H1 (cell line): ENCODE measurements around the gene SMYD3. TPM values are rescaled to one million over a fixed set of nuclear protein-coding genes. Genes with fewer than 3 reads are reported as not detected.

Experiments used
- CTCF ChIA-PET: fragments of 300-600 bp; sonication (Branson Sonifier 250); formaldehyde crosslinking; loops from one replicate; lab custom pipeline; 2021; ENCODE audit not compliant: partially characterized antibody; lab: Charles Lee
- POLR2A ChIA-PET: fragments of 300-600 bp; sonication (Branson Sonifier 250); formaldehyde crosslinking; loops from one replicate; lab custom pipeline; 2021; ENCODE audit warnings: inconsistent platforms; ENCODE audit not compliant: partially characterized antibody; lab: Charles Lee
- DNase-seq, 2 experiments: peaks; one replicate each; pipeline versions ENCODE4 v3.0.0 to v3.0.0-alpha.2; 2010 to 2022; ENCODE audit warnings: low spot score in 2 of 2, low read depth in 1 of 2, mixed read lengths in 1 of 2
- FAIRE-seq: peaks from 2 replicates; lab custom pipeline; 2011; peaks lifted over from hg19 to GRCh38; lab: Jason Lieb, UNC
- H2AFZ ChIP-seq: 2 replicates; pipeline ENCODE4 v1.8.1; 2012; ENCODE audit warnings: low read length, inconsistent platforms
- H2AK5ac ChIP-seq: 2 replicates; pipeline ENCODE4 v1.6.1; 2013; ENCODE audit warnings: low read depth, low read length
- H2BK120ac ChIP-seq: replicated peaks from 2 replicates; pipeline ENCODE3; 2013; ENCODE audit warnings: low read depth, low read length, inconsistent platforms
- H2BK12ac ChIP-seq: 2 replicates; pipeline ENCODE4 v1.6.1; 2013; ENCODE audit warnings: low read depth, low read length
- H2BK15ac ChIP-seq: 2 replicates; pipeline ENCODE4 v1.6.1; 2013; ENCODE audit warnings: low read length
- H2BK20ac ChIP-seq: 2 replicates; pipeline ENCODE4 v1.6.1; 2013; ENCODE audit warnings: low read length
- H2BK5ac ChIP-seq: 2 replicates; pipeline ENCODE4 v1.6.1; 2013; ENCODE audit warnings: low read depth, low read length
- H3K14ac ChIP-seq: 2 replicates; pipeline ENCODE4 v1.6.1; 2013; ENCODE audit warnings: inconsistent platforms; ENCODE audit not compliant: insufficient read length
- H3K18ac ChIP-seq: 2 replicates; pipeline ENCODE4 v1.6.1; 2013; ENCODE audit warnings: low read length; ENCODE audit errors: extremely low read depth
- H3K23ac ChIP-seq: 2 replicates; pipeline ENCODE4 v1.6.1; 2013; ENCODE audit warnings: inconsistent platforms; ENCODE audit not compliant: insufficient read length
- H3K23me2 ChIP-seq: 2 replicates; pipeline ENCODE4 v1.6.1; 2013; ENCODE audit warnings: low read depth, low read length
- H3K27ac ChIP-seq: 2 replicates; pipeline ENCODE4 v1.6.1; 2011; ENCODE audit warnings: low read depth, low read length, inconsistent platforms
- H3K27me3 ChIP-seq, 4 experiments: replicated peaks in 1 of 4; 1 replicate in 1 of 4; 2 replicates in 3 of 4; pipeline versions ENCODE4 v1.6.1 to v1.8.1; 2011 to 2013; ENCODE audit warnings: low read length in 3 of 4, mild to moderate bottlenecking in 3 of 4, inconsistent platforms in 2 of 4, mixed read lengths in 2 of 4, moderate library complexity in 1 of 4; ENCODE audit not compliant: control insufficient read depth in 3 of 4, insufficient read depth in 3 of 4; ENCODE audit errors: extremely low read depth in 1 of 4
- H3K36me3 ChIP-seq, 4 experiments: 2 replicates each; pipeline versions ENCODE4 v1.6.1 to v1.8.1; 2011 to 2013; ENCODE audit warnings: mild to moderate bottlenecking in 4 of 4, low read length in 3 of 4, moderate library complexity in 2 of 4, control low read depth in 1 of 4, inconsistent platforms in 1 of 4; ENCODE audit not compliant: insufficient read depth in 4 of 4, control insufficient read depth in 2 of 4
- H3K4ac ChIP-seq: replicated peaks from 2 replicates; pipeline ENCODE3; 2013; ENCODE audit warnings: low read length, low read depth, mixed read lengths, inconsistent platforms; ENCODE audit not compliant: insufficient read length
- H3K4me1 ChIP-seq, 4 experiments: replicated peaks in 1 of 4; 1 replicate in 1 of 4; 2 replicates in 3 of 4; pipeline versions ENCODE4 v1.6.1 to v1.8.1; 2011 to 2013; ENCODE audit warnings: low read length in 3 of 4, inconsistent platforms in 2 of 4, mixed read lengths in 1 of 4; ENCODE audit not compliant: insufficient read depth in 4 of 4, control insufficient read depth in 3 of 4
- H3K4me2 ChIP-seq, 2 experiments: 2 replicates each; pipeline versions ENCODE4 v1.6.1 to v1.8.1; 2011 to 2013; ENCODE audit warnings: low read depth in 2 of 2, low read length in 2 of 2, control low read depth in 1 of 2, inconsistent platforms in 1 of 2, mild to moderate bottlenecking in 1 of 2; ENCODE audit not compliant: insufficient read depth in 1 of 2
- H3K4me3 ChIP-seq, 4 experiments: fragments of 200-600, 300-600 bp in 1 of 4; sonication (generic), shearing (Covaris generic), sonication (Bioruptor Twin) in 1 of 4; 2 replicates each; pipeline versions ENCODE4 v1.5.1 to v1.8.1; 2011 to 2016; ENCODE audit warnings: low read length in 4 of 4, low read depth in 3 of 4, control low read depth in 2 of 4, inconsistent platforms in 2 of 4, mild to moderate bottlenecking in 2 of 4, mixed read lengths in 1 of 4, moderate library complexity in 1 of 4; ENCODE audit not compliant: insufficient read depth in 2 of 4; ENCODE audit errors: extremely low read depth in 1 of 4
- H3K56ac ChIP-seq: replicated peaks from 2 replicates; pipeline ENCODE3; 2013; ENCODE audit warnings: low read depth, mild to moderate bottlenecking, mixed read lengths, low read length, inconsistent platforms; ENCODE audit not compliant: insufficient read length
- H3K79me1 ChIP-seq: 2 replicates; pipeline ENCODE4 v1.6.1; 2013; ENCODE audit warnings: low read depth, low read length, control low read depth
- H3K79me2 ChIP-seq, 2 experiments: 2 replicates each; pipeline versions ENCODE4 v1.6.1 to v1.8.1; 2012 to 2013; ENCODE audit warnings: low read length in 2 of 2, mild to moderate bottlenecking in 2 of 2, inconsistent platforms in 1 of 2; ENCODE audit not compliant: insufficient read depth in 2 of 2, control insufficient read depth in 1 of 2
- H3K9ac ChIP-seq, 4 experiments: replicated peaks in 1 of 4; 1 replicate in 1 of 4; 2 replicates in 3 of 4; pipeline versions ENCODE4 v1.6.1 to v1.8.1; 2011 to 2013; ENCODE audit warnings: low read depth in 3 of 4, low read length in 3 of 4, control low read depth in 2 of 4, mild to moderate bottlenecking in 2 of 4, moderate library complexity in 2 of 4, inconsistent platforms in 1 of 4; ENCODE audit errors: extremely low read depth in 1 of 4
- H3K9me3 ChIP-seq, 2 experiments: 2 replicates each; pipeline versions ENCODE4 v1.6.1 to v1.8.1; 2012 to 2013; ENCODE audit warnings: mild to moderate bottlenecking in 2 of 2, moderate library complexity in 2 of 2, control low read depth in 1 of 2, inconsistent platforms in 1 of 2, low read depth in 1 of 2, low read length in 1 of 2, mixed read lengths in 1 of 2; ENCODE audit not compliant: insufficient read depth in 2 of 2
- H4K20me1 ChIP-seq, 2 experiments: replicated peaks in 1 of 2; 2 replicates each; pipeline versions ENCODE3 to v1.8.1; 2011 to 2013; ENCODE audit warnings: inconsistent platforms in 2 of 2, low read length in 2 of 2, mild to moderate bottlenecking in 1 of 2; ENCODE audit not compliant: insufficient read depth in 2 of 2, control insufficient read depth in 1 of 2
- H4K5ac ChIP-seq: 2 replicates; pipeline ENCODE4 v1.6.1; 2013; ENCODE audit warnings: low read length, low read depth, mixed read lengths, inconsistent platforms; ENCODE audit not compliant: insufficient read length
- H4K8ac ChIP-seq: 2 replicates; pipeline ENCODE4 v1.8.0; 2013; ENCODE audit warnings: mild to moderate bottlenecking, moderate library complexity, low read length, inconsistent platforms; ENCODE audit not compliant: insufficient read depth; ENCODE audit errors: extremely low read depth
- H4K91ac ChIP-seq: replicated peaks from 2 replicates; pipeline ENCODE3; 2013; ENCODE audit warnings: low read length, mixed read lengths, inconsistent platforms; ENCODE audit not compliant: insufficient read length
- HDAC2 ChIP-seq, 2 experiments: fragments of 300-600 bp in 1 of 2; sonication (generic) in 1 of 2; IDR thresholded peaks; 2 replicates each; pipeline ENCODE4 v1.6.1; 2011 to 2012; ENCODE audit warnings: low read depth in 2 of 2, low read length in 2 of 2, mild to moderate bottlenecking in 2 of 2, moderate library complexity in 2 of 2, borderline replicate concordance in 1 of 2, inconsistent platforms in 1 of 2
- KDM5A ChIP-seq: fragments of 200-600 bp; IDR thresholded peaks from 2 replicates; pipeline ENCODE4 v1.7.1; 2012; ENCODE audit warnings: mild to moderate bottlenecking, low read length, inconsistent platforms, mixed read lengths
- NANOG ChIP-seq: IDR thresholded peaks from 2 replicates; pipeline ENCODE4 v1.6.1; 2011; ENCODE audit warnings: low read length, low read depth, mild to moderate bottlenecking, inconsistent platforms; ENCODE audit not compliant: insufficient read depth, poor library complexity, severe bottlenecking
- POLR2AphosphoS5 ChIP-seq: IDR thresholded peaks from 2 replicates; pipeline ENCODE4 v1.6.1; 2011; ENCODE audit warnings: low read depth, low read length
- SAP30 ChIP-seq: fragments of 300-600 bp; sonication (generic); IDR thresholded peaks from 2 replicates; pipeline ENCODE4 v1.7.1; 2012; ENCODE audit warnings: low read length, moderate library complexity, mild to moderate bottlenecking, inconsistent platforms; ENCODE audit not compliant: insufficient read depth, insufficient replicate concordance
- SP2 ChIP-seq: IDR thresholded peaks from 2 replicates; pipeline ENCODE4 v1.6.1; 2012; ENCODE audit warnings: mild to moderate bottlenecking, low read length, inconsistent platforms
- YY1 ChIP-seq: IDR thresholded peaks from 2 replicates; pipeline ENCODE4 v1.6.1; 2011; ENCODE audit warnings: low read depth, mild to moderate bottlenecking, low read length
- WGBS, 2 experiments: shearing (Covaris generic) in 1 of 2; methylation state at CpG; one replicate each; pipeline versions ENCODE4 v1.1.6 to v1.1.7; 2013 to 2015; ENCODE audit warnings: low lambda C conversion rate in 2 of 2, mixed read lengths in 2 of 2, inconsistent platforms in 1 of 2, low coverage in 1 of 2, missing lambda C conversion rate in 1 of 2; ENCODE audit not compliant: insufficient replicate concordance in 2 of 2, insufficient coverage in 1 of 2, insufficient read length in 1 of 2; ENCODE audit errors: extremely low coverage in 1 of 2, missing lambda C conversion rate in 1 of 2; 5-methylcytosine and 5-hydroxymethylcytosine counted together
- polyA plus RNA-seq, 7 experiments: library from polyadenylated mRNA; depleted of rRNA in 3 of 7; stranded (reverse) in 5 of 7; unstranded in 2 of 7; fragments of >200 nt in 5 of 7; fragments of 200-250 nt in 2 of 7; gene quantifications; 1 replicate in 5 of 7; 2 replicates in 1 of 7; 4 replicates in 1 of 7; pipeline versions ENCODE4 v1.2.1 to v1.2.3, GENCODE V29; 2011 to 2013; ENCODE audit warnings: missing spikeins in 2 of 7, mixed read lengths in 2 of 7
- total RNA-seq: library from RNA; stranded (reverse); fragmentation: NEBNext Ultra II Directional; extraction: Animal tissue kit (Norgen Biotek cat#: 25700); gene quantifications from 2 replicates; pipeline ENCODE4 v1.2.1, GENCODE V29; 2021

Gene SMYD3
- total and polyA plus RNA-seq, 2 of the 8 experiments (the other 6 are each of a cell fraction or from before 2014, with no cell fraction given) = 17.3 to 25.4 TPM

DNA sequence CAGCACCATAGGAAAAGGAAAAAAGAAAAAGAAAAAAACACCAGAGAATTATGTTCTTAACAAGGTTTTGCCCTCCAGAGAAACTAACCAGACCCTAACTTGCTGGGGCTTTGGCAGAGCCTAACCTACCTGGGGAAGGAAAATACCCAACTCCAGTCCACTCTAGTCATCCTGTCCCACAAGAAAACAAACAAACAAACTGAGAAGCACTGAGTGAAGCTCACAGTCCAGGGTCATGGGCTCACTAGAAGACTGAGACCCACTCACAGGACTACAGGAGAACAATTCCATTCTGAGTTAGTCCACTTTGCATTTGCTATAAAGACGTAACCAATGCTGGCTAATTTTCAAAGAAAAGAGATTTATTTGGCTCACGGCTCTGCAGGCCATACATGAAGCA is 543.4 kb downstream of the SMYD3 start:
- ChIA-PET POLR2A (no interaction called here), CTCF (interaction anchor here (1.0 kb wide), 1 partner anchor 74 kb away, joined by 3 read pairs; no protein-coding TSS in a partner anchor)
- WGBS, 2 experiments = 91% methylated on average over 2 of the region's 2 CpGs; no CpG with 5 or more reads in 1 of the 2 experiments
- Histone ChIP-seq H3K27me3 (no peaks in the 10 kb centered on the region), H2BK20ac (no peak overlapping the region), H2AFZ (no peak overlapping the region), H3K14ac (no peak overlapping the region), H4K20me1 (no peaks in the 10 kb centered on the region), H3K79me2 (no peaks in the 10 kb centered on the region), H3K27ac (no peak overlapping the region), H2BK12ac (no peak overlapping the region), H4K8ac (no peak overlapping the region), H3K9ac (no peak overlapping the region), H2BK5ac (no peak overlapping the region), H3K4me2 (no peak overlapping the region), H3K23ac (no peak overlapping the region), H3K56ac (no peak overlapping the region), H2BK120ac (no peak overlapping the region), H3K9me3 (no peaks in the 10 kb centered on the region), H3K18ac (no peak overlapping the region), H4K5ac (no peak overlapping the region), H2AK5ac (no peak overlapping the region), H3K4ac (no peak overlapping the region), H3K36me3 (no peaks in the 10 kb centered on the region), H4K91ac (no peak overlapping the region), H2BK15ac (no peak overlapping the region), H3K4me3 (no peak overlapping the region), H3K23me2 (no peaks in the 10 kb centered on the region), H3K79me1 (no peaks in the 10 kb centered on the region), H3K4me1 (peaks cover 2 to 6% (median 2%) of the 10 kb centered on the region in 4 experiments; a peak in 5 of 7 replicates)
- FAIRE-seq (no peak), DNase-seq (no peak)
- TF ChIP-seq SAP30 = no peak
- no peak for TF ChIP-seq POLR2AphosphoS5
- no peak for TF ChIP-seq HDAC2 (IDR thresholded peaks at IDR 0.05; ENCODE audit: borderline replicate concordance in 1 of 2, low read depth in 2 of 2, low read length in 2 of 2)
- no peak for TF ChIP-seq SP2
- TF ChIP-seq KDM5A = no peak
- TF ChIP-seq NANOG = no peak
- TF ChIP-seq YY1 = no peak
